Transverse colon (tissue), 3 donors: Measurements from ENCODE around the gene EML5.

Experiments
- CTCF ChIP-seq, 5 experiments: fragments of 200-600 bp in 3 of 5; fragments of 450-650 bp in 2 of 5; sonication (generic) in 3 of 5; IDR thresholded peaks; 1 replicate in 2 of 5; 2 replicates in 3 of 5; pipeline ENCODE4 v1.5.1; 2016 to 2017; ENCODE audit warnings: antibody characterized with exemption in 5 of 5, inconsistent platforms in 3 of 5, mild to moderate bottlenecking in 2 of 5, moderate library complexity in 1 of 5
- EP300 ChIP-seq: sonication (generic); formaldehyde crosslinking; IDR thresholded peaks from one replicate; pipeline ENCODE4 v1.6.1; 2017; ENCODE audit warnings: antibody characterized with exemption, low read depth

DNA sequence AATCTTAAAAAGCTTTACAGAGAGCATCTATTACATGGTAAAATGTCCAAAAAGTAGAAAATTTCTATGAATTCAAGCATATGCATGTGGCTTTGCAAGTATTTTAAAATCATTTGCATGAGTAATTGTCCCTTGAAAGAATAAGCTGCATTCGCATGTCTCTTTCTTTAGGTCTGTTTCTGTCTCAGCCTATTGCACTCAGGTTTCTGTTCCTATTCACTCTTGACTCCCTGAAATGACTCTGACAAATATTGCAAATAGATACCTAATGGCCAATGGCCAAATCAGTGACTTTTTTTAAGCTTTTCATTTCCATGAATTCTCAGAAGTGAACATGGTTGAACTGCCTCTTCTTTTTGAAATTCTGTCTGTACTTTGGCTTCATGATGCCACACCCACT, 25.3 kb upstream of the EML5 start:
- TF ChIP-seq CTCF (IDR thresholded peaks at IDR 0.05), result no peak
- TF ChIP-seq EP300, result no peak
